Measurements from ENCODE around the gene GNAT1.

DNA sequence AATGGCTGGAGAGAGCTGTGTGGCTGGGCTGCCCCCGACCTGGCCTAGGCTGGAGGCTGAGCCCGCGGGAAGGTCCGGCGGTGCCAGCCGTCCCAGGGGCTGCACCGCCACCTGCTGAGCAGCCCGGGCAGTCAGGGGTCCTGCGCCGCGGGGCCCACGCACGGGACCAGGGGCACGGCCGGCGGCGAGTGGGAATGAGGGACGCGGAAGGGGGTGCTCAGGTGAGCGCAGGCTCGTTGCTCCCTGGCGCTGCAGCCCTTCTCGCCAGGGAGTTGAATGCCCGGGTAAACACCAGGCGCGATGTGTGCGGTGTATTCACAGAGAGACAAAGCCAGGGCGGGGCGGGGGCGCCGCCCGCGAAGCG lies 37.0 kb upstream of the GNAT1 start:
- no peak for TF ChIP-seq EZH2 (IDR thresholded peaks at IDR 0.05; ENCODE audit: low read depth)
- TF ChIP-seq, protein P1, sequence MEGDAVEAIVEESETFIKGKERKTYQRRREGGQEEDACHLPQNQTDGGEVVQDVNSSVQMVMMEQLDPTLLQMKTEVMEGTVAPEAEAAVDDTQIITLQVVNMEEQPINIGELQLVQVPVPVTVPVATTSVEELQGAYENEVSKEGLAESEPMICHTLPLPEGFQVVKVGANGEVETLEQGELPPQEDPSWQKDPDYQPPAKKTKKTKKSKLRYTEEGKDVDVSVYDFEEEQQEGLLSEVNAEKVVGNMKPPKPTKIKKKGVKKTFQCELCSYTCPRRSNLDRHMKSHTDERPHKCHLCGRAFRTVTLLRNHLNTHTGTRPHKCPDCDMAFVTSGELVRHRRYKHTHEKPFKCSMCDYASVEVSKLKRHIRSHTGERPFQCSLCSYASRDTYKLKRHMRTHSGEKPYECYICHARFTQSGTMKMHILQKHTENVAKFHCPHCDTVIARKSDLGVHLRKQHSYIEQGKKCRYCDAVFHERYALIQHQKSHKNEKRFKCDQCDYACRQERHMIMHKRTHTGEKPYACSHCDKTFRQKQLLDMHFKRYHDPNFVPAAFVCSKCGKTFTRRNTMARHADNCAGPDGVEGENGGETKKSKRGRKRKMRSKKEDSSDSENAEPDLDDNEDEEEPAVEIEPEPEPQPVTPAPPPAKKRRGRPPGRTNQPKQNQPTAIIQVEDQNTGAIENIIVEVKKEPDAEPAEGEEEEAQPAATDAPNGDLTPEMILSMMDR (conservative IDR thresholded peaks at IDR 0.05): no peak
